Nephron (organoid): ENCODE measurements around the gene COQ3.

Experiments
- H3K27ac Mint-ChIP-seq, 3 experiments: 2 replicates each; pipeline ENCODE4 v1.8.0; 2020; ENCODE audit warnings: mixed read lengths in 3 of 3, mild to moderate bottlenecking in 2 of 3, moderate library complexity in 1 of 3
- H3K27me3 Mint-ChIP-seq: 2 replicates; pipeline ENCODE4 v1.8.0; 2021; ENCODE audit warnings: low read depth, mild to moderate bottlenecking, moderate library complexity, mixed read lengths
- H3K36me3 Mint-ChIP-seq: 2 replicates; pipeline ENCODE4 v1.8.0; 2020; ENCODE audit warnings: low read depth, mixed read lengths
- H3K4me1 Mint-ChIP-seq: 2 replicates; pipeline ENCODE4 v1.8.0; 2020; ENCODE audit warnings: mixed read lengths
- H3K4me3 Mint-ChIP-seq, 3 experiments: 2 replicates each; pipeline ENCODE4 v1.8.0; 2020; ENCODE audit warnings: mild to moderate bottlenecking in 3 of 3, mixed read lengths in 3 of 3, moderate library complexity in 2 of 3
- H3K9me3 Mint-ChIP-seq: 2 replicates; pipeline ENCODE4 v1.8.0; 2020; ENCODE audit warnings: mixed read lengths
- CTCF ChIP-seq, 3 experiments: fragments of 200-600 bp; sonication (generic); IDR thresholded peaks; one replicate each; pipeline ENCODE4 v1.5.0; 2021; ENCODE audit warnings: antibody characterized with exemption in 3 of 3; ENCODE audit not compliant: unreplicated experiment in 3 of 3

Gene COQ3

GRCh38 chr6:99422912-99423311, 28.9 kb upstream of the COQ3 start:
- Mint-ChIP-seq H3K36me3 (peaks cover 40% of the 10 kb centered on the region), H3K4me1 (peaks cover 56% of the 10 kb centered on the region), H3K27me3 (no peaks in the 10 kb centered on the region), H3K27ac (peak overlapping the region in 2 of 3 experiments; percentile 19 to 35), H3K4me3 (peak overlapping the region; percentile 93 to 97 (median 94)), H3K9me3 (no peaks in the 10 kb centered on the region)
- TF ChIP-seq CTCF (IDR thresholded peaks at IDR 0.05; ENCODE audit: unreplicated experiment in 3 of 3) = no peak

- H3K4me3 Mint-ChIP-seq = no peak overlapping the region
- no peaks in the 10 kb centered on the region for H3K9me3 Mint-ChIP-seq
- no peak overlapping the region for H3K27ac Mint-ChIP-seq
- peaks cover 46% of the 10 kb centered on the region for H3K36me3 Mint-ChIP-seq
- TF ChIP-seq CTCF (IDR thresholded peaks at IDR 0.05; ENCODE audit: unreplicated experiment in 3 of 3) = no peak
- H3K4me1 Mint-ChIP-seq = peaks cover 20% of the 10 kb centered on the region
- no peaks in the 10 kb centered on the region for H3K27me3 Mint-ChIP-seq
Observed at GRCh38 chr6:99416892-99417767, 23.1 kb upstream of the COQ3 start.

- Mint-ChIP-seq H3K9me3 (no peaks in the 10 kb centered on the region), H3K27me3 (no peaks in the 10 kb centered on the region), H3K27ac (no peak overlapping the region), H3K36me3 (peaks cover 45% of the 10 kb centered on the region), H3K4me1 (peaks cover 16% of the 10 kb centered on the region), H3K4me3 (no peak overlapping the region)
- TF ChIP-seq CTCF (IDR thresholded peaks at IDR 0.05; ENCODE audit: unreplicated experiment in 3 of 3) = no peak
Observed at GRCh38 chr6:99416226-99416625, 22.2 kb upstream of the COQ3 start.

DNA sequence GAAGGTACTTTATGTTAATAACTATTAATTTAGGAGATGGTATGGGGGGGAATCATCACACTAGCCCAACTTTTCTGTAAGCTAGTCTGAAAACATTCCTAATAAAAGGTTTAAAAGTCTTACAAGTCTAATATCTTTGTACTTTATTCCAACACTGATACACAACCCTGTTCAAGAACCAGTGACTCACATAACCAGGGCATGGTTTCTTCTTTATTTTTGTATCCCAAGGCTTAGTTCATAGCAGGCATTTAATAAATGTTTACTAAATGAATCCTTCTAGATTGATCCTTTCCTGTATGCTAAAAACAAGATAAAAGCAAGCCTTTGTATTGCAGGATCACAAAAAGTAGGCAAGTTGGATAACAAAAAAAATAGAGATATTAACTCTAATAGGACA, 21.5 kb upstream of the COQ3 start:
- no peak for TF ChIP-seq CTCF (IDR thresholded peaks at IDR 0.05; ENCODE audit: unreplicated experiment in 3 of 3)
- Mint-ChIP-seq H3K4me1 (peaks cover 8% of the 10 kb centered on the region), H3K9me3 (no peaks in the 10 kb centered on the region), H3K36me3 (peaks cover 47% of the 10 kb centered on the region), H3K4me3 (no peak overlapping the region), H3K27ac (no peak overlapping the region), H3K27me3 (no peaks in the 10 kb centered on the region)

GRCh38 chr6:99412065-99412464, 18.1 kb upstream of the COQ3 start:
- no peak for TF ChIP-seq CTCF (IDR thresholded peaks at IDR 0.05; ENCODE audit: unreplicated experiment in 3 of 3)
- Mint-ChIP-seq H3K4me3 (no peak overlapping the region), H3K9me3 (no peaks in the 10 kb centered on the region), H3K36me3 (peaks cover 62% of the 10 kb centered on the region), H3K27me3 (no peaks in the 10 kb centered on the region), H3K4me1 (no peaks in the 10 kb centered on the region), H3K27ac (no peak overlapping the region)

DNA sequence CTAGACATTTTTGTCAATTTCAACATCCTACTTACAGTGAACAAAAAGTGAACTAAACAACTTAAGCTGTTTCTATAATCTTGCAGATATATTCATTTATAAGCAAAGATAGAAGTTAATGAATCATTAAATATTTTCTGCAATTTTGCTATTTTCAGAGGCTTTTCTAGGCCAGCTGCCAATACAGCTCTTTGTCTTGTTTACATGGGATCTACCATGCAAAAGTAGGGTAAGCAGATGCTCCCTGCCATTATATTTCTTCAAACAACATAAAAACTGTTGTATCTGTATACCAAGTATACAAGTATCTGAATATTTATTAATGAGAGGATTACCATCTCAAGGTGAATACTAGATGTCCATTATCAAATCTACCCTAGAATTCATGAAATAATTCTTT, 15.7 kb upstream of the COQ3 start:
- TF ChIP-seq CTCF (IDR thresholded peaks at IDR 0.05; ENCODE audit: unreplicated experiment in 3 of 3) = no peak
- Mint-ChIP-seq H3K4me1 (no peaks in the 10 kb centered on the region), H3K27ac (no peak overlapping the region), H3K27me3 (no peaks in the 10 kb centered on the region), H3K36me3 (peaks cover 75% of the 10 kb centered on the region), H3K9me3 (no peaks in the 10 kb centered on the region), H3K4me3 (no peak overlapping the region)
